Loucy (cell line): ENCODE data around the gene FMNL2.

Experiments
- EZH2phosphoT487 ChIP-seq: fragments of 200-600 bp; IDR thresholded peaks from 2 replicates; pipeline ENCODE4 v1.6.1; 2018; ENCODE audit warnings: antibody characterized with exemption, mild to moderate bottlenecking, moderate library complexity, borderline replicate concordance
- TF ChIP-seq, protein P1 (sequence below): fragments of 200-600 bp; sonication (generic); conservative IDR thresholded peaks from 2 replicates; pipeline ENCODE4 v1.5.1; 2014; ENCODE audit warnings: mild to moderate bottlenecking, antibody characterized with exemption, low read length

DNA sequence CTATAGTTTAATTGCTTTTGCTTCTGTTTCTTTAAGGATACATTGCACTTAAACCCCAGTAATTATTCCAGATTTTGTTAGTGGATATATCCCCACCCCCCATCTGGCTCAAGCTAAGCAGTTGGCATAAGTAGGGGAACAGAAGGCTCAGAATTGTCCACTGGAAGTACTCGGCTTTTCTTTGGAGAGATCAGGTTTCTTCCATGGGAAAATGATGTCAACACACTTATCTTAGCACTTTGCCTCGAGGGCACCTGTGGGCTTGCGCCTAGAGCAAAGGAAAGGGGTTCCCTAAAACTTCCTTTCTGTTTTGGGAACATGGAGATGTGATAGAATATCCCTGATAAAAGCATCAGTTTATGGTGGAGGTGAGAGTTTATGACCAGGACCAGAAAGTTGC, 130.6 kb downstream of the FMNL2 start:
- TF ChIP-seq, protein P1, sequence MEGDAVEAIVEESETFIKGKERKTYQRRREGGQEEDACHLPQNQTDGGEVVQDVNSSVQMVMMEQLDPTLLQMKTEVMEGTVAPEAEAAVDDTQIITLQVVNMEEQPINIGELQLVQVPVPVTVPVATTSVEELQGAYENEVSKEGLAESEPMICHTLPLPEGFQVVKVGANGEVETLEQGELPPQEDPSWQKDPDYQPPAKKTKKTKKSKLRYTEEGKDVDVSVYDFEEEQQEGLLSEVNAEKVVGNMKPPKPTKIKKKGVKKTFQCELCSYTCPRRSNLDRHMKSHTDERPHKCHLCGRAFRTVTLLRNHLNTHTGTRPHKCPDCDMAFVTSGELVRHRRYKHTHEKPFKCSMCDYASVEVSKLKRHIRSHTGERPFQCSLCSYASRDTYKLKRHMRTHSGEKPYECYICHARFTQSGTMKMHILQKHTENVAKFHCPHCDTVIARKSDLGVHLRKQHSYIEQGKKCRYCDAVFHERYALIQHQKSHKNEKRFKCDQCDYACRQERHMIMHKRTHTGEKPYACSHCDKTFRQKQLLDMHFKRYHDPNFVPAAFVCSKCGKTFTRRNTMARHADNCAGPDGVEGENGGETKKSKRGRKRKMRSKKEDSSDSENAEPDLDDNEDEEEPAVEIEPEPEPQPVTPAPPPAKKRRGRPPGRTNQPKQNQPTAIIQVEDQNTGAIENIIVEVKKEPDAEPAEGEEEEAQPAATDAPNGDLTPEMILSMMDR, result no peak
- no peak for TF ChIP-seq EZH2phosphoT487
